Measurements from ENCODE around the gene BROX.

Gene BROX

DNA sequence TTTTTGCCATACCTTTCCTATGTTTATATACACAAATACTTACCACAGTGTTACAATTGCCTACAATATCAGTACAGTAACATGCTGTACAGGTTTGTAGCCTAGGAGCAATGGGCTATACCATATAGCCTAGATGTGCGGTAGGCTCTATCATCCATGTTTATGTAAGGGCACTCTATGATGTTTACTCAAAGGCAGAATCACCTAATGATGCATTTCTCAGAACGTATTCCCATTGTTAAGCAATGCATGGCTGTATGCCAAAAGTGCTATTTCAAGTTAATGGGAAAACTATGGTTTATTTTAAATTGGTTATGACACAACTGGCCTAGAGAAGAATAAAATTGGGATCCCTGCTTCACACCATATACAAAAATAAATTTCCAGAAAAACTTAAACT, 65.6 kb downstream of the BROX start:
- FAIRE-seq: no peak

GRCh38 chr1:222781251-222781650, 68.9 kb downstream of the BROX start:
- FAIRE-seq: no peak

DNA sequence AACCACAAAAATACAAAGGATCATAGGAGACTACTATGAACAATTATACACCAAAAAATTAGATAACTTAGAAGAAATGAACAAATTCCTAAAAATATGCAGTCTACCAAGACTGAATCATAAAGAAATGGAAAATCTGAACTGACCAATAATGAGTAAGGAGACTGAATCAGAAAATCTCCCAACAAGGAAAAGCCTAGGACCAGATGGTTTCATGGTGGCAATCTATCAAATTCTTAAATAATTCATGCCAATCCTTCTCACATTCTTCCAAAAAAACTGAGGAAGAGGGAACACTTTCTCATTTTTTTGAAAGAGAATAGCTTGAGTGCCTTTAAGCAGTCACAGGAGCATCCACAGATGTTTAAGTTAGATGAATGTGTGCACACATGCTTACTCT, 70.7 kb downstream of the BROX start:
- FAIRE-seq: no peak

GRCh38 chr1:222784371-222784770, 72.0 kb downstream of the BROX start:
- FAIRE-seq: no peak
